T1000 (cell line): ENCODE data around the gene ZNFX1.
"Not testable (repeated sequence)": the region's sequence is repeated elsewhere in the genome, so short reads cannot be mapped to it uniquely, and the experiment has no call there.

ENCODE experiments used
- DNase-seq: peaks from one replicate; lab custom pipeline; 2025; ENCODE audit warnings: mixed read lengths; lab: John Stamatoyannopoulos, UW

Gene ZNFX1

GRCh38 chr20:49248301-49248700, 29.6 kb downstream of the ZNFX1 start:
- DNase-seq, result no peak

DNA sequence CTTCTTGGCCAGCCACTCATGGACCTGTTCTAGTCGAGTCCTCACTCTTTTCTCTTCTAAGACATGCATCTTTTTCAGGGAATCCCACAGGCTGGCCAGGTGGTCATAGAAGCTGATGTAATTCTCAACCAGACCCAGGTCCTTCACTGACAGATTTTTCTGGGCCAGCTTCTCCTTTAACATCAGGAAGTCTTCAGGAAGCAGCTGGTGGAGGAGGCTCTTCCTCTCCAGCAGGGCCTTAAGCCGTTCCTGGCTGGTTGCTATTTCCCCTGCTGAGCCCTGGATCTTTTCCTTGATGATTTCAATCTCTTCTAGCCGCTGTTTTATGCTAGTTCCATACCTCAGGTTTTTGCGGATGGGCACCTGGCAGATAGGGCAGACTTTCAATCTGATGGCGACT, 30.1 kb downstream of the ZNFX1 start:
- no peak for DNase-seq

- no peak for DNase-seq
Observed at GRCh38 chr20:49247169-49247723, 30.6 kb downstream of the ZNFX1 start.

DNA sequence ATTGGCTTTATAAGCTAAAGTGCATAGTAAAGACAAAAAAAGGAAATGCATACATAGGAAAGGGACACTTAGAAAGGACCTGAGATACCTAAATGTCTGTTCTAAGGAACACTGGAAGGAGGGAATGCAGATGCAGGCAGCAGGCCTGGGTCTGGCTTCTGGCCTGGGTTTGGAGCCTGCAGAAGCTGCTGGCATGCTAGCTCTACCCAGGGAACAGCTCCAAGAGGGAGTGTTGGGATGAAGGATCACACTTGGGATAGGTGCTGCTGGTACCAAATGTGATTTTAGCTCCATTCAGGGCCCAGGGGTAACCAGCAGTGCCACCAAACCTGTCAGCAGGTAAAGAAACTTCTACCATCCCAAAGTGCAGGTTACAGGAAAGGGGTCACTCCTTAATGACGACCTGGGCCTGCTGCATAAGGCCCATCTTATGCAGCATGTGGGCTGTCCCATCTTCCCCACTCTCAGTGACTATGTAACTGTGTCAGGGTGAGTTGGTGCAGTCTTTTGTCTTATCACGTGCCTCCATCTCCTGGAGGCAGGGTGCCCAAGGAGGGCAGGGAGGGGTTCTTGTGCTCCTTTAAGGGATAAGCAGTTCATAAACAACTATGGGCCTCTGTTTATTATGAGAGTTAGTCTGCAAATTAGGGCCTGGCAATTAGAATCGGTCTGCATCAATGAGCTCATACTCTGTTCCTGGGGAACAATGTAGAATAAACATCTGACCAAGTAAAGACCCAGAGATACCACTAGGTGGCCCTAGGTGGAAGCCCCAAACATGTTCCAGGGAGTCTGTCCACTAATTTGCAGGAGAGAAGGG, 31.7 kb downstream of the ZNFX1 start:
- DNase-seq, result no peak

- DNase-seq, result no peak
Observed at GRCh38 chr20:49237531-49237930, 40.3 kb downstream of the ZNFX1 start.

GRCh38 chr20:49236301-49236700, 41.6 kb downstream of the ZNFX1 start:
- no peak for DNase-seq

DNA sequence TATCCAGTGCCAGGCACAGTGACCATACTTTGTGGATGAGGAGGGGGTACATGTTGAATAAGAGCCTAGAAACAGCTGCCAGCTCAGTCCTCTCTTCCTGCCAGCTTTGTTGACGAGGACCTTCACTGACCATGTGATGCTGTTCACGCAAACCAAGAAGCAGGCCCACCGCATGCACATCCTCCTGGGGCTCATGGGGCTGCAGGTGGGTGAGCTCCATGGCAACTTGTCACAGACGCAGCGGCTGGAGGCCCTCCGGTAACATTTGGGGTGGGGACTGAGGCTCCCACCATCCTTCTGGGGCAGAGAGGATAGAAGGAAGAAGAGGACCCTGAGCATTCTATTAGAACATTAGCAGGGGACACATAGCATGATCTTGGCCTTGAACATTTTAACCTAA, 43.0 kb downstream of the ZNFX1 start:
- DNase-seq, result no peak

- DNase-seq, result no peak
Observed at GRCh38 chr20:49233226-49233625, 44.6 kb downstream of the ZNFX1 start.

GRCh38 chr20:49231471-49231870, 46.4 kb downstream of the ZNFX1 start:
- no peak for DNase-seq

GRCh38 chr20:49230561-49231133, 47.2 kb downstream of the ZNFX1 start:
- no peak for DNase-seq

GRCh38 chr20:49230021-49230420, 47.8 kb downstream of the ZNFX1 start:
- DNase-seq, result no peak

DNA sequence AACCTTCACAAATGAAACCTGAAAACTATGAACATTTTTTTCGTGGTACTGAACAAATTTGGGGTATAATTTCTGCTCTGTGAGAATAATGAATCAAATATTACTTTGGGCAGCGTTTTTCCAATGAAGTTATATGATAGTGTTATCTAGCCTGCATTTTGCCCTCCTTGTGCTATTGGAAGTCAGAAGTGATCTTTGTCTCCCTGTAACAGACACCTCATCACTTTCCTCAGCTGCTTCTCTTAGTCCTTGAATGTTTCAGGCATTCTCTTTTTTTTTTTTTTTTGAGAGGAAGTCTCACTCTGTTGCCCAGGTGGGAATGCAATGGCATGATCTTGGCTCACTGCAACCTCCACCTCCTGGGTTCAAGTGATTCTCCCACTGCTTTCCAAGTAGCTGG, 48.5 kb downstream of the ZNFX1 start:
- no peak for DNase-seq

DNA sequence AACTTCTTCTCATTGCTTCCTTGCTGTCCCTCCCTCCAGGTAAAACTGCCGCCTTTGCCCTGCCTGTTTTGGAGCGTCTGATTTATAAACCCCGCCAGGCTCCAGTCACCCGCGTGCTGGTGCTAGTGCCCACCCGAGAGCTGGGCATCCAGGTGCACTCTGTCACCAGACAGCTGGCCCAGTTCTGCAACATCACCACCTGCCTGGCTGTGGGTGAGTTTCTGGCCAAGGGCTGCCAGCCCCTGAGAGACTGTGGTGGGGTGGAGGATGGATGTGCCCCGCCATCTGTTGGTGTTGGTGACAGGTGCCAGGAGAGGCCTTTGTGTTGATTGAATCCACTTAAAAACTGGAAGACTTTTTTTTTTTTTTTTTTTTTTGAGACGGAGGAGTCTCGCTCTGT, 49.2 kb downstream of the ZNFX1 start:
- no peak for DNase-seq

DNA sequence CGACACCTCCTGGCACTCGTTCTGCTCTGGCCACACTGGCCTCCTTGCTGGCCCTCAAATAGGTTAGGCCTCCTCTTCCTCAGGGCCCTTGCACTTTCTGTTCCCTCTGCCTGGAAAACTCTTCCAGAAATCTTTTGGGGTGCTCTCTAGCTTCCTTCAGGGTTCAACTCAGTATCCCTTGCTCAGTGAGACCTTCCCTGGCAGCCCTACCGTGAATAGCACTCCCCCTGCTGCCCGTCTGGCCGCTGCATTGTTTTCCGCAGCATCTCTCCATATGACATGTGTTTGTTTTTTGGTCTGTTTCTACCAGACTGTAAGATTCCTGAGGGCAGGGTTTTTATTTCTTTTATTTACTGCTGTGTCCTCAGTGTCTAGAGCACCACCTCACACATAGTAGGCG, 52.0 kb downstream of the ZNFX1 start:
- no peak for DNase-seq

DNA sequence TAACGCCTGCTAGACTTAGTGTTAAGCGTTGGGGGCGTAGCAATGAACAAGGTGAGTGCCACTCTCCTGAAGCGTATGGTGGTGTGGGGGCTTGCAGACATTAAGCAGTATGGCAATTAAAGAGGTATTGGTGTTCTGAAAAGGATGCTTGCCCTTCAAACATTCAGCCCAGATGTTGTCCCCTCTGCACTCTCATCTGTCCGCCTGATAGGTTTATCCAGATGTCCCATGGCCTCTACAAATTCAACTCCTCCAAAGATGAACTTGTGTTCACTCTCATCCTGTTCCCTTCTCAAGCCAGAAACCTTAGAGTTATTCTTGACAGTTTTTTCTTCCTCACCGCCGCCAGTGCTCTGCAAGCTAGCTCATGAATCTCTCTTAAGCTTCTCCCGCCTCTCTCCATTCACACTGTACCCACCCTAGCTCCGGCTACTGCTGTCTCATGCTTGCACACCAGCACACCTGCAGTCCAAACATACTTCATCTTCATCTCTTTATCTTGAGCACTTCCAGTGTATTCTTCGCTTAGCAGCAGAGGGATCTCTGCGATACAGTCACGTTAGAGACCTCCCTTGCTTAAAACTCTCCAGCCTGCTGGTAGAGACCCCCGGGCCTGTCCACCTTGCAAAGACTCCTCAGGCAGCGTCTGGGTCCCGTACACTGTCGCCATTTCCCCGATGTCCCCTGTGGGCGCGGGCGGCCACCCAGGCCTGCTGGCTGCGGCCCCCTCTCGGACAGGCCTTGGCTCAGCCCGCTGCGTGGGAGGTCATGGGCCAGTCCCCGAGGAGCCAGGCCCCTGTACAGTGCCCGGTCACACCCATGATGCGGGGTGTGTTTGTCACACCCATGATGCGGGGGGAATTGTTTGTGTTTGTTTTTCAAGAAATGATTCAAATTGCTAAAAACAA, 57.7 kb downstream of the ZNFX1 start:
- DNase-seq, result no peak

- peak; percentile 99 for DNase-seq
Observed at GRCh38 chr20:49219091-49219923, 58.5 kb downstream of the ZNFX1 start, which contains the start of gene DDX27. Gene DDX27, plus strand, starts transcription at chr20:49219416. Its CDS starts 33 bp downstream, at chr20:49219449.

DNA sequence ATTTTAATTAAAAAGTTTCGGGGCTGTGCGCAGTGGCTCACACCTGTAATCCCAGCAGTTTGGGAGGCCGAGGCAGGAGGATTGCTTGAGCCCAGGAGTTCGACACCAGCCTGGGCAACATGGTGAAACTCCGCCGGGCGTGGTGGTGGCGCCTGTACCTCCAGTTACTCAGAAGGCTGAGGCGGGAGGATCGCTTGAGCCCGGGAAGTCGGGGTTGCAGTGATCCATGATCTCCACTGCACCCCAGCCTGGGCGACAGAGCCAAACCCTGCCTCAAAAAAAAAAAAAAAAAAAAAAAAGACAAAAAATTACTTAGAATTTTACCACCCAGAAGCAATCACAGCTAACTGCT, 59.1 kb downstream of the ZNFX1 start:
- DNase-seq, result not testable (repeated sequence)

- peak; percentile 80 for DNase-seq
Observed at GRCh38 chr20:49216991-49217578, 60.8 kb downstream of the ZNFX1 start.

GRCh38 chr20:49215232-49215631, 62.6 kb downstream of the ZNFX1 start:
- DNase-seq, result no peak

DNA sequence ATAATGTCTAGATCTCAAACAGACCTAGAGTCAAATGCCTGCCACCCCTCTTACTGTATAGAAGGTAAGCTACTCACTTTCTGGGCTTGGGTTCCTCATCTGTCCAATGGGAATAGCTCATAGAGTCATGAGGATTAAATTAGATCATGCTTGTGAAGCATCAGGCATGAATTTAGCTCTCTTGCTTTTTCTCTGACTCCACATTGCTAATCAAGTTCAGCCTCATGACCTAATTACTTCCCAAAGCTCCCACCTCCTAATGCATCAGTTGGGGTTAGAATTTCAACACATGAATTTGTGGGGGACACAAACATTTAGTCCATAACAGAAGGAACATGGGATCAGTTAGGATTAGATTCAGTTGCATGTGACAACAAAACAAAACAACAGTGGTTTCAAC, 63.3 kb downstream of the ZNFX1 start:
- DNase-seq, result no peak

- DNase-seq, result no peak
Observed at GRCh38 chr20:49210757-49211110, 67.1 kb downstream of the ZNFX1 start.
